BJ (cell line): ENCODE measurements around the gene ZCCHC7. TPM values are rescaled to one million over a fixed set of nuclear protein-coding genes. Genes with fewer than 3 reads are reported as not detected.
"Not testable (repeated sequence)": the region's sequence is repeated elsewhere in the genome, so short reads cannot be mapped to it uniquely, and the experiment has no call there.

Source experiments
- CTCF ChIA-PET: fragments of 350-600 bp; formaldehyde crosslinking; extraction: SDS; loops from one replicate; lab custom pipeline; 2021; ENCODE audit warnings: antibody characterized with exemption, inconsistent platforms; lab: Yijun Ruan, JAX
- POLR2A ChIA-PET: fragments of 300-600 bp; sonication (Branson Sonifier 250); formaldehyde crosslinking; extraction: SDS; loops from one replicate; lab custom pipeline; 2021; ENCODE audit warnings: antibody characterized with exemption; lab: Charles Lee
- DNase-seq: peaks from one replicate; pipeline ENCODE4 v3.0.0-alpha.2; 2011; ENCODE audit warnings: low read depth
- H3K27me3 ChIP-seq: 2 replicates; pipeline ENCODE4 v1.6.0; 2011; ENCODE audit warnings: low read length; ENCODE audit not compliant: control insufficient read depth, insufficient read depth
- H3K36me3 ChIP-seq: 2 replicates; pipeline ENCODE4 v1.5.1; 2011; ENCODE audit warnings: low read length; ENCODE audit not compliant: control insufficient read depth, insufficient read depth
- H3K4me3 ChIP-seq: 2 replicates; pipeline ENCODE4 v1.5.1; 2011; ENCODE audit warnings: low read depth, mild to moderate bottlenecking, control low read depth, low read length
- CTCF ChIP-seq: IDR thresholded peaks from 2 replicates; pipeline ENCODE4 v1.5.1; 2011; ENCODE audit warnings: low read depth, mild to moderate bottlenecking, control low read depth, inconsistent platforms, low read length, moderate library complexity; ENCODE audit not compliant: insufficient read depth
- polyA plus RNA-seq: library from polyadenylated mRNA; depleted of rRNA; stranded (reverse); fragments of >200 nt; gene quantifications from 2 replicates; pipeline ENCODE4 v1.2.3, GENCODE V29; 2011

The ZCCHC7 gene
- polyA plus RNA-seq, 1 experiment, result 23.2 TPM

- H3K27me3 ChIP-seq, result no peaks in the 10 kb centered on the region; the same call in 1 of the 2 replicates
- DNase-seq, result no peak
- CTCF ChIA-PET, result no interaction called here
- POLR2A ChIA-PET, result no interaction called here
- TF ChIP-seq CTCF, result no peak
- no peaks in the 10 kb centered on the region for H3K36me3 ChIP-seq
- no peak overlapping the region for H3K4me3 ChIP-seq
These were observed 275.3 kb downstream of the ZCCHC7 start for GRCh38 chr9:37395663-37396062.

- POLR2A ChIA-PET, H3K27me3 ChIP-seq: not testable (repeated sequence)
These were observed 277.6 kb downstream of the ZCCHC7 start for GRCh38 chr9:37397948-37398347.

DNA sequence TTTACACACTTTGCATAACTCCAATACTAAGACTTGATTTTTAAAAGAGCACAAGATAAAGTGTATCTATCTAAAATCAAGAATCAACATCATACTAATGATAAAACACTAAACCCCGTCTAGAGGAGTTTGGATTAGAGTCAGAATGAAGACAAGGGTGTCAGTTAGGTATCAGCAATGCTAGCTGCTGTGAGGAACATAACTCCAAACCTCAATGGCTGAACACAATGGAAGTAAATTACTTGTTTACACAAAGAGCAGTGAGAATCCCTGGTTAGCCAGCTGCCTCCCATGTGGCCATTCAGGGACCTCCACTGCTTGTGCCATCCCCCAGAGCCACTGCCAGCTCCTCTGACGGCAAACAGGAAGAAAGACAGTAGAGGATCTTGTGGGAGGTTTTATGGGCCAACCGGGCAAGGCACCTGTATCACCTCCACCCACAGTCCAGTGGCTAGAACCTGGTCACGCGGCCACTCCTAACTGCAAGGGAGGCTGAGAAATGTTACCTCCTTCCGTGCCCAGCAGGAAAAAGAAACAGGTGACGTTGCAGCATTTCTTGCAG is 278.2 kb downstream of the ZCCHC7 start:
- H3K27me3 ChIP-seq, result no peaks in the 10 kb centered on the region
- ChIA-PET POLR2A (no interaction called here), CTCF (interaction anchor here (0.8 kb wide), 1 partner anchor 8 kb away, joined by 3 read pairs; no protein-coding TSS in a partner anchor)
- DNase-seq, result no peak
- H3K4me3 ChIP-seq, result no peak overlapping the region
- H3K36me3 ChIP-seq, result no peaks in the 10 kb centered on the region
- TF ChIP-seq CTCF, result no peak

More at GRCh38 chr9:37397948-37398347, 277.6 kb downstream of the ZCCHC7 start:
- not testable (repeated sequence) for H3K4me3 ChIP-seq, H3K36me3 ChIP-seq, DNase-seq
- CTCF ChIA-PET, result interaction anchor here (0.8 kb wide), 1 partner anchor 9 kb away, joined by 3 read pairs; no protein-coding TSS in a partner anchor

- no peaks in the 10 kb centered on the region for H3K27me3 ChIP-seq
- POLR2A ChIA-PET, result no interaction called here
- no peaks in the 10 kb centered on the region for H3K36me3 ChIP-seq
- DNase-seq, result no peak
- CTCF ChIA-PET, result no interaction called here
- H3K4me3 ChIP-seq, result no peak overlapping the region
- no peak for TF ChIP-seq CTCF
These were observed 279.0 kb downstream of the ZCCHC7 start for GRCh38 chr9:37399336-37399735.

GRCh38 chr9:37404590-37404989 is 284.2 kb downstream of the ZCCHC7 start:
- H3K27me3 ChIP-seq, result peaks cover 1% of the 10 kb centered on the region; the same call in 1 of the 2 replicates
- DNase-seq, result no peak
- no peak for TF ChIP-seq CTCF
- ChIA-PET CTCF (interaction anchor here (0.9 kb wide), 1 partner anchor 10 kb away, joined by 3 read pairs; no protein-coding TSS in a partner anchor), POLR2A (no interaction called here)
- no peak overlapping the region for H3K4me3 ChIP-seq
- H3K36me3 ChIP-seq, result no peaks in the 10 kb centered on the region

- no peak for DNase-seq
- peaks cover 1% of the 10 kb centered on the region; the same call in 1 of the 2 replicates for H3K27me3 ChIP-seq
- no peak overlapping the region for H3K4me3 ChIP-seq
- no peak for TF ChIP-seq CTCF
- no peaks in the 10 kb centered on the region for H3K36me3 ChIP-seq
- ChIA-PET POLR2A (no interaction called here), CTCF (no interaction called here)
These were observed 285.0 kb downstream of the ZCCHC7 start for GRCh38 chr9:37405350-37405749.
